ENCODE measurements around the gene BCL11A.

BCL11A gene

GRCh38 chr2:60481257-60481656 lies 72.2 kb downstream of the BCL11A start:
- DNase-seq, result no peak

- no peak for DNase-seq
Observed at GRCh38 chr2:60480089-60480773, 73.2 kb downstream of the BCL11A start.

GRCh38 chr2:60479226-60480088 lies 74.0 kb downstream of the BCL11A start:
- DNase-seq, result no peak

GRCh38 chr2:60478660-60479059 lies 74.8 kb downstream of the BCL11A start:
- DNase-seq, result no peak

GRCh38 chr2:60476206-60476954 lies 77.1 kb downstream of the BCL11A start:
- no peak for DNase-seq

GRCh38 chr2:60475123-60475830 lies 78.2 kb downstream of the BCL11A start:
- no peak for DNase-seq

- DNase-seq, result no peak
Observed at GRCh38 chr2:60474301-60474700, 79.2 kb downstream of the BCL11A start.

GRCh38 chr2:60473546-60473945 lies 79.9 kb downstream of the BCL11A start:
- DNase-seq, result no peak

- no peak for DNase-seq
Observed at GRCh38 chr2:60472663-60473289, 80.7 kb downstream of the BCL11A start.

GRCh38 chr2:60472041-60472440 lies 81.4 kb downstream of the BCL11A start:
- no peak for DNase-seq

GRCh38 chr2:60470340-60470739 lies 83.1 kb downstream of the BCL11A start:
- DNase-seq, result no peak

- DNase-seq, result no peak
Observed at GRCh38 chr2:60469536-60470317, 83.7 kb downstream of the BCL11A start.

- no peak for DNase-seq
Observed at GRCh38 chr2:60468382-60469085, 84.9 kb downstream of the BCL11A start.

- no peak for DNase-seq
Observed at GRCh38 chr2:60466161-60466702, 87.2 kb downstream of the BCL11A start.

- DNase-seq, result no peak
Observed at GRCh38 chr2:60465736-60466135, 87.7 kb downstream of the BCL11A start.

GRCh38 chr2:60463249-60463648 lies 90.2 kb downstream of the BCL11A start:
- peak in 1 of 2 donors; percentile 24 for DNase-seq

GRCh38 chr2:60461421-60462108 lies 91.9 kb downstream of the BCL11A start:
- DNase-seq, result no peak

GRCh38 chr2:60460577-60461420 lies 92.7 kb downstream of the BCL11A start:
- DNase-seq, result no peak

- DNase-seq, result no peak
Observed at GRCh38 chr2:60459851-60460250, 93.6 kb downstream of the BCL11A start.
